ENCODE data around the gene ZFP90.

ZFP90 gene

GRCh38 chr16:68508013-68508412, 31.1 kb upstream of the ZFP90 start:
- no peaks in the 10 kb centered on the region for H3K36me3 ChIP-seq (ENCODE audit: control insufficient read depth, low read length)
- H3K79me2 ChIP-seq (ENCODE audit: control insufficient read depth, low read length) = no peaks in the 10 kb centered on the region
- H3K4me3 ChIP-seq (ENCODE audit: low read length) = no peak overlapping the region
- no peak for TF ChIP-seq CTCF (IDR thresholded peaks at IDR 0.05; ENCODE audit: low read depth, low read length, poor library complexity, severe bottlenecking)
- no peak for TF ChIP-seq EZH2phosphoT487 (IDR thresholded peaks at IDR 0.05; ENCODE audit: borderline replicate concordance, low read length)
- H3K4me2 ChIP-seq (ENCODE audit: low read length) = no peak overlapping the region
- no peaks in the 10 kb centered on the region for H3F3A ChIP-seq (ENCODE audit: control insufficient read depth, insufficient read depth)
- H3K4me1 ChIP-seq (ENCODE audit: control insufficient read depth, low read length) = no peaks in the 10 kb centered on the region
- no peaks in the 10 kb centered on the region for H3K9me3 ChIP-seq (ENCODE audit: control insufficient read depth, insufficient read depth, low read length)
- H3K27ac ChIP-seq (ENCODE audit: low read depth, low read length) = no peak overlapping the region
- no peaks in the 10 kb centered on the region for H3K9me2 ChIP-seq (replicated peaks; ENCODE audit: control insufficient read depth, low read length)
- H3K27me3 ChIP-seq (ENCODE audit: control insufficient read depth, low read length) = no peaks in the 10 kb centered on the region
- no peaks in the 10 kb centered on the region for H4K20me1 ChIP-seq (ENCODE audit: control insufficient read depth, insufficient read depth, low read depth, low read length)

- no peaks in the 10 kb centered on the region for H3K27me3 ChIP-seq (ENCODE audit: control insufficient read depth, low read length)
- H3K9me2 ChIP-seq (replicated peaks; ENCODE audit: control insufficient read depth, low read length) = no peaks in the 10 kb centered on the region
- H3F3A ChIP-seq (ENCODE audit: control insufficient read depth, insufficient read depth) = no peaks in the 10 kb centered on the region
- H3K4me3 ChIP-seq (ENCODE audit: low read length) = no peak overlapping the region
- no peaks in the 10 kb centered on the region for H3K36me3 ChIP-seq (ENCODE audit: control insufficient read depth, low read length)
- TF ChIP-seq EZH2phosphoT487 (IDR thresholded peaks at IDR 0.05; ENCODE audit: borderline replicate concordance, low read length) (no peak), CTCF (IDR thresholded peaks at IDR 0.05; ENCODE audit: low read depth, low read length, poor library complexity, severe bottlenecking) (no peak)
- no peak overlapping the region for H3K4me2 ChIP-seq (ENCODE audit: low read length)
- H3K27ac ChIP-seq (ENCODE audit: low read depth, low read length) = no peak overlapping the region
- no peaks in the 10 kb centered on the region for H3K9me3 ChIP-seq (ENCODE audit: control insufficient read depth, insufficient read depth, low read length)
- H3K4me1 ChIP-seq (ENCODE audit: control insufficient read depth, low read length) = no peaks in the 10 kb centered on the region
- no peaks in the 10 kb centered on the region for H4K20me1 ChIP-seq (ENCODE audit: control insufficient read depth, insufficient read depth, low read depth, low read length)
- no peaks in the 10 kb centered on the region for H3K79me2 ChIP-seq (ENCODE audit: control insufficient read depth, low read length)
Measured at GRCh38 chr16:68508641-68509240, 30.4 kb upstream of the ZFP90 start.

- H3K4me2 ChIP-seq (ENCODE audit: low read length) = no peak overlapping the region
- no peaks in the 10 kb centered on the region for H4K20me1 ChIP-seq (ENCODE audit: control insufficient read depth, insufficient read depth, low read depth, low read length)
- H3K9me2 ChIP-seq (replicated peaks; ENCODE audit: control insufficient read depth, low read length) = no peaks in the 10 kb centered on the region
- H3F3A ChIP-seq (ENCODE audit: control insufficient read depth, insufficient read depth) = no peaks in the 10 kb centered on the region
- TF ChIP-seq CTCF (IDR thresholded peaks at IDR 0.05; ENCODE audit: low read depth, low read length, poor library complexity, severe bottlenecking) (no peak), EZH2phosphoT487 (IDR thresholded peaks at IDR 0.05; ENCODE audit: borderline replicate concordance, low read length) (no peak)
- no peaks in the 10 kb centered on the region for H3K4me1 ChIP-seq (ENCODE audit: control insufficient read depth, low read length)
- H3K27me3 ChIP-seq (ENCODE audit: control insufficient read depth, low read length) = no peaks in the 10 kb centered on the region
- H3K79me2 ChIP-seq (ENCODE audit: control insufficient read depth, low read length) = no peaks in the 10 kb centered on the region
- no peak overlapping the region for H3K27ac ChIP-seq (ENCODE audit: low read depth, low read length)
- no peaks in the 10 kb centered on the region for H3K9me3 ChIP-seq (ENCODE audit: control insufficient read depth, insufficient read depth, low read length)
- no peak overlapping the region for H3K4me3 ChIP-seq (ENCODE audit: low read length)
- no peaks in the 10 kb centered on the region for H3K36me3 ChIP-seq (ENCODE audit: control insufficient read depth, low read length)
Measured at GRCh38 chr16:68509381-68509780, 29.7 kb upstream of the ZFP90 start.
